ENCODE measurements around the gene BLMH.

Gene BLMH

GRCh38 chr17:30291543-30292285, at the start of gene BLMH:
Gene BLMH, minus strand, starts transcription at chr17:30291944. Its CDS starts 125 bp downstream, at chr17:30291819.
- peak; percentile 87 for DNase-seq (ENCODE audit: low spot score)

- DNase-seq (ENCODE audit: low spot score), result no peak
Observed at GRCh38 chr17:30340801-30341356, 49.1 kb upstream of the BLMH start.

GRCh38 chr17:30339086-30339485, 47.3 kb upstream of the BLMH start:
- no peak for DNase-seq (ENCODE audit: low spot score)

GRCh38 chr17:30337393-30337999, 45.8 kb upstream of the BLMH start:
- DNase-seq (ENCODE audit: low spot score), result no peak

- no peak for DNase-seq (ENCODE audit: low spot score)
Observed at GRCh38 chr17:30336369-30337171, 44.8 kb upstream of the BLMH start.

GRCh38 chr17:30334421-30334820, 42.7 kb upstream of the BLMH start:
- DNase-seq (ENCODE audit: low spot score), result no peak

- DNase-seq (ENCODE audit: low spot score), result no peak
Observed at GRCh38 chr17:30333503-30334360, 42.0 kb upstream of the BLMH start, which contains the start of gene TMIGD1. Gene TMIGD1, minus strand, starts transcription at chr17:30334057. Its CDS starts 1,924 bp downstream, at chr17:30332133.

- DNase-seq (ENCODE audit: low spot score), result no peak
Observed at GRCh38 chr17:30332057-30332542, 40.4 kb upstream of the BLMH start.

GRCh38 chr17:30326809-30327208, 35.1 kb upstream of the BLMH start:
- no peak for DNase-seq (ENCODE audit: low spot score)

- DNase-seq (ENCODE audit: low spot score), result no peak
Observed at GRCh38 chr17:30324723-30325122, 33.0 kb upstream of the BLMH start.

GRCh38 chr17:30323895-30324319, 32.2 kb upstream of the BLMH start:
- DNase-seq (ENCODE audit: low spot score), result no peak

- DNase-seq (ENCODE audit: low spot score), result no peak
Observed at GRCh38 chr17:30323262-30323894, 31.6 kb upstream of the BLMH start.

- no peak for DNase-seq (ENCODE audit: low spot score)
Observed at GRCh38 chr17:30321314-30321713, 29.6 kb upstream of the BLMH start.

GRCh38 chr17:30318155-30318554, 26.4 kb upstream of the BLMH start:
- no peak for DNase-seq (ENCODE audit: low spot score)

- DNase-seq (ENCODE audit: low spot score), result no peak
Observed at GRCh38 chr17:30316736-30317135, 25.0 kb upstream of the BLMH start.

GRCh38 chr17:30315106-30315505, 23.4 kb upstream of the BLMH start:
- DNase-seq (ENCODE audit: low spot score), result no peak

- DNase-seq (ENCODE audit: low spot score), result no peak
Observed at GRCh38 chr17:30314474-30314873, 22.7 kb upstream of the BLMH start.

GRCh38 chr17:30312226-30312625, 20.5 kb upstream of the BLMH start:
- DNase-seq (ENCODE audit: low spot score), result no peak

GRCh38 chr17:30310562-30310961, 18.8 kb upstream of the BLMH start:
- no peak for DNase-seq (ENCODE audit: low spot score)

GRCh38 chr17:30309591-30309990, 17.8 kb upstream of the BLMH start:
- no peak for DNase-seq (ENCODE audit: low spot score)

- DNase-seq (ENCODE audit: low spot score), result no peak
Observed at GRCh38 chr17:30308406-30308805, 16.7 kb upstream of the BLMH start.
